ENCODE data around the gene SLC51B. TPM values are rescaled to one million over a fixed set of nuclear protein-coding genes. Genes with fewer than 3 reads are reported as not detected.
"Not testable (repeated sequence)": the region's sequence is repeated elsewhere in the genome, so short reads cannot be mapped to it uniquely, and the experiment has no call there.

The SLC51B gene
- polyA plus RNA-seq, 1 donor from 2014 or later = not detected

GRCh38 chr15:65099336-65099735 is 54.1 kb downstream of the SLC51B start:
- no peaks in the 10 kb centered on the region for H3F3A ChIP-seq (ENCODE audit: insufficient read depth, low read length, poor library complexity, severe bottlenecking)
- H2AFZ ChIP-seq (ENCODE audit: low read depth, low read length) = no peak overlapping the region
- H3K4me2 ChIP-seq (ENCODE audit: low read length) = no peak overlapping the region
- H3K79me2 ChIP-seq (replicated peaks; ENCODE audit: insufficient read depth, low read length) = no peaks in the 10 kb centered on the region
- peaks cover 14% of the 10 kb centered on the region for H3K27me3 ChIP-seq (ENCODE audit: insufficient read depth, low read depth, low read length)
- H3K9ac ChIP-seq (ENCODE audit: low read length) = no peak overlapping the region
- TF ChIP-seq MXI1 (conservative IDR thresholded peaks at IDR 0.05; ENCODE audit: poor library complexity, severe bottlenecking) = no peak
- no peak for TF ChIP-seq SMC3 (conservative IDR thresholded peaks at IDR 0.05; ENCODE audit: poor library complexity)
- no peak for TF ChIP-seq TAF1 (IDR thresholded peaks at IDR 0.05; ENCODE audit: low read depth)
- no peak for TF ChIP-seq EZH2 (IDR thresholded peaks at IDR 0.05; ENCODE audit: borderline replicate concordance, insufficient read depth, low read length, poor library complexity, severe bottlenecking)
- no peak for TF ChIP-seq EP300 (conservative IDR thresholded peaks at IDR 0.05; ENCODE audit: poor library complexity, severe bottlenecking)
- no peak for TF ChIP-seq CTCF (IDR thresholded peaks at IDR 0.05; ENCODE audit: poor library complexity, severe bottlenecking)
- TF ChIP-seq REST (IDR thresholded peaks at IDR 0.05; ENCODE audit: borderline replicate concordance) = no peak
- TF ChIP-seq POLR2AphosphoS5 (IDR thresholded peaks at IDR 0.05) = no peak
- no peak for TF ChIP-seq RAD21 (conservative IDR thresholded peaks at IDR 0.05)
- no peaks in the 10 kb centered on the region for H3K9me3 ChIP-seq (ENCODE audit: low read length)
- H3K9me2 ChIP-seq (ENCODE audit: insufficient read depth, low read length) = no peaks in the 10 kb centered on the region
- H3K27ac ChIP-seq (ENCODE audit: low read length) = no peak overlapping the region
- no peaks in the 10 kb centered on the region for H4K20me1 ChIP-seq (ENCODE audit: insufficient read depth)
- H3K4me3 ChIP-seq (ENCODE audit: low read length) = no peak overlapping the region
- no peaks in the 10 kb centered on the region for H3K36me3 ChIP-seq (ENCODE audit: insufficient read depth, low read length)

GRCh38 chr15:65099801-65100200 is 54.6 kb downstream of the SLC51B start:
- not testable (repeated sequence) for H3K36me3 ChIP-seq (ENCODE audit: insufficient read depth, low read length); H3K9me3 ChIP-seq (ENCODE audit: low read length); H3F3A ChIP-seq (ENCODE audit: insufficient read depth, low read length, poor library complexity, severe bottlenecking); H3K79me2 ChIP-seq (replicated peaks; ENCODE audit: insufficient read depth, low read length); H3K27ac ChIP-seq (ENCODE audit: low read length); H4K20me1 ChIP-seq (ENCODE audit: insufficient read depth); H3K9ac ChIP-seq (ENCODE audit: low read length); H2AFZ ChIP-seq (ENCODE audit: low read depth, low read length); H3K9me2 ChIP-seq (ENCODE audit: insufficient read depth, low read length); H3K4me2 ChIP-seq (ENCODE audit: low read length); H3K4me3 ChIP-seq (ENCODE audit: low read length)
- H3K27me3 ChIP-seq (ENCODE audit: insufficient read depth, low read depth, low read length) = peaks cover 14% of the 10 kb centered on the region

DNA sequence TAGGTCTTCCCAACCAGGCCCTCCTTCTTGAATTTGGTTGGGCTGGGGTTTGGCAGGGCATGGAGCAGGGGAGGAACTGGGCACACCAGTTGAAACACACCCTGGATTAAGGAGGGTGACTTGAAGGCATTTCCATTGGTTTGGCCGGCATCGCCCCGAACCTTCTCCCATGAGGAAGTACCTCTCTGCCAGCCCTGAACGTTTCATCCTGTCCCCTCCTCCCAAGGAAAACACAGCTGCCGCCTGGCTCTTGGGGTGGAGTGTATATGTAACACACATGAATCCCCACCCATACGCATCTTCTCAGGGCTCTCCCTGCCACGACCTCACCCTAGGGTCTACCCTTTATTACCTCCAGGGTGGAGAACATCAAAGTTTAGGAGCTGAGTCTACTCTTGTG is 55.3 kb downstream of the SLC51B start:
- H3K9me3 ChIP-seq (ENCODE audit: low read length) = no peaks in the 10 kb centered on the region
- peaks cover 14% of the 10 kb centered on the region for H3K27me3 ChIP-seq (ENCODE audit: insufficient read depth, low read depth, low read length)
- no peak overlapping the region for H3K4me3 ChIP-seq (ENCODE audit: low read length)
- H3K9ac ChIP-seq (ENCODE audit: low read length) = no peak overlapping the region
- no peak overlapping the region for H3K27ac ChIP-seq (ENCODE audit: low read length)
- H2AFZ ChIP-seq (ENCODE audit: low read depth, low read length) = no peak overlapping the region
- no peak for TF ChIP-seq SMC3 (conservative IDR thresholded peaks at IDR 0.05; ENCODE audit: poor library complexity)
- TF ChIP-seq POLR2AphosphoS5 (IDR thresholded peaks at IDR 0.05) = no peak
- TF ChIP-seq EP300 (conservative IDR thresholded peaks at IDR 0.05; ENCODE audit: poor library complexity, severe bottlenecking) = no peak
- no peak for TF ChIP-seq RAD21 (conservative IDR thresholded peaks at IDR 0.05)
- no peak for TF ChIP-seq REST (IDR thresholded peaks at IDR 0.05; ENCODE audit: borderline replicate concordance)
- H3K36me3 ChIP-seq (ENCODE audit: insufficient read depth, low read length) = no peaks in the 10 kb centered on the region
- H3F3A ChIP-seq (ENCODE audit: insufficient read depth, low read length, poor library complexity, severe bottlenecking) = no peaks in the 10 kb centered on the region
- no peak overlapping the region for H3K4me2 ChIP-seq (ENCODE audit: low read length)
- no peaks in the 10 kb centered on the region for H3K79me2 ChIP-seq (replicated peaks; ENCODE audit: insufficient read depth, low read length)
- no peaks in the 10 kb centered on the region for H3K9me2 ChIP-seq (ENCODE audit: insufficient read depth, low read length)
- H4K20me1 ChIP-seq (ENCODE audit: insufficient read depth) = no peaks in the 10 kb centered on the region

Measured in neural cell (in vitro differentiated cells).